H9 (cell line): ENCODE data around the gene CYBB. TPM values are rescaled to one million over a fixed set of nuclear protein-coding genes. Genes with fewer than 3 reads are reported as not detected.

Experiments
- DNase-seq: peaks from one replicate; pipeline ENCODE4 v3.0.0-alpha.2; 2017
- H2AFZ ChIP-seq: one replicate; pipeline ENCODE4 v1.6.1; 2013; ENCODE audit warnings: mild to moderate bottlenecking, low read length, control low read depth, moderate library complexity
- H2AK5ac ChIP-seq: 2 replicates; pipeline ENCODE4 v1.6.1; 2013; ENCODE audit warnings: low read length, control low read depth, mixed read lengths; ENCODE audit not compliant: insufficient read length
- H2BK120ac ChIP-seq: one replicate; pipeline ENCODE4 v1.6.1; 2013; ENCODE audit warnings: low read depth, mild to moderate bottlenecking, low read length, control low read depth, inconsistent platforms; ENCODE audit not compliant: poor library complexity, severe bottlenecking
- H2BK12ac ChIP-seq: 2 replicates; pipeline ENCODE4 v1.6.1; 2013; ENCODE audit warnings: low read length, control low read depth, mixed read lengths, low read depth; ENCODE audit not compliant: insufficient read length
- H2BK15ac ChIP-seq: 2 replicates; pipeline ENCODE4 v1.6.1; 2013; ENCODE audit warnings: low read depth, low read length, control low read depth
- H2BK20ac ChIP-seq: one replicate; pipeline ENCODE4 v1.6.1; 2013; ENCODE audit warnings: low read depth, mild to moderate bottlenecking, low read length, control low read depth, inconsistent platforms; ENCODE audit not compliant: poor library complexity, severe bottlenecking
- H2BK5ac ChIP-seq: 2 replicates; pipeline ENCODE4 v1.6.1; 2013; ENCODE audit warnings: low read length, control low read depth, mixed read lengths; ENCODE audit not compliant: insufficient read length
- H3K14ac ChIP-seq: 2 replicates; pipeline ENCODE4 v1.6.1; 2013; ENCODE audit warnings: low read length, control low read depth; ENCODE audit not compliant: insufficient read depth
- H3K18ac ChIP-seq: 2 replicates; pipeline ENCODE4 v1.6.1; 2013; ENCODE audit warnings: low read depth, mild to moderate bottlenecking, mixed read lengths, low read length, control low read depth; ENCODE audit not compliant: insufficient read length
- H3K23ac ChIP-seq: 2 replicates; pipeline ENCODE4 v1.6.1; 2013; ENCODE audit warnings: low read length, control low read depth, mixed read lengths, low read depth; ENCODE audit not compliant: insufficient read length
- H3K23me2 ChIP-seq: 2 replicates; pipeline ENCODE4 v1.6.1; 2013; ENCODE audit warnings: low read depth, mild to moderate bottlenecking, mixed read lengths, low read length, control low read depth; ENCODE audit not compliant: insufficient read length, poor library complexity, severe bottlenecking
- H3K27ac ChIP-seq: 2 replicates; pipeline ENCODE4 v1.5.1; 2013; ENCODE audit warnings: low read length, control low read depth, mixed read lengths, low read depth; ENCODE audit not compliant: insufficient read length
- H3K27me3 ChIP-seq: 2 replicates; pipeline ENCODE4 v1.6.1; 2013; ENCODE audit warnings: low read length, control low read depth, inconsistent platforms; ENCODE audit not compliant: insufficient read depth
- H3K4ac ChIP-seq: 2 replicates; pipeline ENCODE4 v1.6.1; 2013; ENCODE audit warnings: low read depth, mild to moderate bottlenecking, control low read depth, inconsistent platforms, low read length, moderate library complexity
- H3K4me1 ChIP-seq: 2 replicates; pipeline ENCODE4 v1.6.1; 2013; ENCODE audit warnings: low read length, control low read depth, inconsistent platforms; ENCODE audit not compliant: insufficient read depth
- H3K4me2 ChIP-seq: 2 replicates; pipeline ENCODE4 v1.6.1; 2013; ENCODE audit warnings: low read length, control low read depth, mixed read lengths; ENCODE audit not compliant: insufficient read length, insufficient read depth
- H3K56ac ChIP-seq: 2 replicates; pipeline ENCODE4 v1.6.1; 2013; ENCODE audit warnings: low read depth, mild to moderate bottlenecking, mixed read lengths, low read length, control low read depth; ENCODE audit not compliant: insufficient read length
- H3K79me1 ChIP-seq: 2 replicates; pipeline ENCODE4 v1.6.1; 2013; ENCODE audit warnings: low read depth, mild to moderate bottlenecking, moderate library complexity, low read length, control low read depth, inconsistent platforms; ENCODE audit not compliant: insufficient read depth, poor library complexity, severe bottlenecking
- H3K79me2 ChIP-seq: 2 replicates; pipeline ENCODE4 v1.6.1; 2013; ENCODE audit warnings: low read length, control low read depth, inconsistent platforms; ENCODE audit not compliant: insufficient read depth
- H3K9ac ChIP-seq: 2 replicates; pipeline ENCODE4 v1.6.1; 2013; ENCODE audit warnings: low read length, control low read depth, mixed read lengths; ENCODE audit not compliant: insufficient read length; ENCODE audit errors: extremely low read depth
- H3K9me3 ChIP-seq: one replicate; pipeline ENCODE4 v1.6.1; 2013; ENCODE audit warnings: low read depth, low read length, inconsistent platforms; ENCODE audit not compliant: control insufficient read depth
- H3T11ph ChIP-seq: one replicate; pipeline ENCODE4 v1.6.1; 2013; ENCODE audit warnings: mild to moderate bottlenecking, low read length, control low read depth, inconsistent platforms
- H4K20me1 ChIP-seq: one replicate; pipeline ENCODE4 v1.6.1; 2013; ENCODE audit not compliant: control insufficient read depth, insufficient read length, insufficient read depth
- H4K5ac ChIP-seq: 2 replicates; pipeline ENCODE4 v1.6.1; 2013; ENCODE audit warnings: low read depth, mild to moderate bottlenecking, mixed read lengths, low read length, control low read depth; ENCODE audit not compliant: insufficient read length
- H4K8ac ChIP-seq: replicated peaks from 2 replicates; pipeline ENCODE4 v1.6.1; 2013; ENCODE audit warnings: low read length, control low read depth, mixed read lengths, low read depth; ENCODE audit not compliant: insufficient read length
- H4K91ac ChIP-seq: 2 replicates; pipeline ENCODE4 v1.6.1; 2013; ENCODE audit warnings: low read depth, mild to moderate bottlenecking, moderate library complexity, mixed read lengths, low read length, control low read depth; ENCODE audit not compliant: insufficient read length
- H3K27ac Mint-ChIP-seq, 3 experiments: 2 replicates in 2 of 3; 3 replicates in 1 of 3; pipeline ENCODE4 v1.8.0; 2020 to 2021; ENCODE audit warnings: mixed read lengths in 3 of 3, mild to moderate bottlenecking in 1 of 3, moderate library complexity in 1 of 3
- H3K27me3 Mint-ChIP-seq: 2 replicates; pipeline ENCODE4 v1.8.0; 2021; ENCODE audit warnings: low read depth, mild to moderate bottlenecking, moderate library complexity, mixed read lengths
- H3K36me3 Mint-ChIP-seq, 3 experiments: 2 replicates in 2 of 3; 3 replicates in 1 of 3; pipeline ENCODE4 v1.8.0; 2020 to 2021; ENCODE audit warnings: low read depth in 3 of 3, mixed read lengths in 3 of 3; ENCODE audit not compliant: insufficient read depth in 1 of 3
- H3K4me1 Mint-ChIP-seq, 2 experiments: 2 replicates each; pipeline ENCODE4 v1.8.0; 2020; ENCODE audit warnings: mixed read lengths in 2 of 2
- H3K4me3 Mint-ChIP-seq, 2 experiments: 2 replicates in 1 of 2; 3 replicates in 1 of 2; pipeline ENCODE4 v1.8.0; 2020 to 2021; ENCODE audit warnings: mild to moderate bottlenecking in 2 of 2, mixed read lengths in 2 of 2, moderate library complexity in 1 of 2
- H3K9me3 Mint-ChIP-seq, 2 experiments: 2 replicates in 1 of 2; 3 replicates in 1 of 2; pipeline ENCODE4 v1.8.0; 2020; ENCODE audit warnings: mild to moderate bottlenecking in 2 of 2, mixed read lengths in 2 of 2, moderate library complexity in 1 of 2
- CTCF ChIP-seq: fragments of 200-600 bp; sonication (generic); conservative IDR thresholded peaks from 3 replicates; pipeline ENCODE4 v1.8.0; 2021; ENCODE audit warnings: antibody characterized with exemption, mild to moderate bottlenecking
- WGBS: extraction: QIAGEN DNeasy Blood & Tissue Kit; methylation state at CpG from one replicate; pipeline ENCODE4 v1.1.7; 2013; ENCODE audit warnings: missing lambda C conversion rate, low lambda C conversion rate, mixed read lengths; ENCODE audit not compliant: insufficient read length; ENCODE audit errors: extremely low coverage; 5-methylcytosine and 5-hydroxymethylcytosine counted together
- total RNA-seq: library from RNA; stranded (reverse); gene quantifications from 2 replicates; pipeline ENCODE4 v1.2.1, GENCODE V29; 2021

CYBB gene
- total RNA-seq, 1 experiment from 2014 or later: 0.07 TPM

- no peak overlapping the region for H3K4me2 ChIP-seq
- DNase-seq: no peak
- Mint-ChIP-seq H3K4me3 (no peak overlapping the region), H3K36me3 (no peaks in the 10 kb centered on the region), H3K27me3 (no peaks in the 10 kb centered on the region), H3K9me3 (peaks cover 38 to 48% of the 10 kb centered on the region in 2 experiments), H3K4me1 (no peaks in the 10 kb centered on the region), H3K27ac (no peak overlapping the region)
- H3K23ac ChIP-seq: no peak overlapping the region
- no peak overlapping the region for H2BK20ac ChIP-seq
- no peak overlapping the region for H3K14ac ChIP-seq
- no peaks in the 10 kb centered on the region for H3K79me1 ChIP-seq
- H3K27ac ChIP-seq: no peak overlapping the region
- no peaks in the 10 kb centered on the region for H4K20me1 ChIP-seq
- H3K9me3 ChIP-seq: no peaks in the 10 kb centered on the region
- no peak overlapping the region for H3K4ac ChIP-seq
- H3K18ac ChIP-seq: no peak overlapping the region
- H3T11ph ChIP-seq: no peak overlapping the region
- TF ChIP-seq CTCF: no peak
- H2BK12ac ChIP-seq: no peak overlapping the region
- WGBS: no CpG with 5 or more reads among the region's 1 CpG
- no peak overlapping the region for H4K8ac ChIP-seq
- H3K23me2 ChIP-seq: no peaks in the 10 kb centered on the region
- no peak overlapping the region for H4K91ac ChIP-seq
- H3K79me2 ChIP-seq: no peaks in the 10 kb centered on the region
- H3K56ac ChIP-seq: no peak overlapping the region
- no peak overlapping the region for H2BK5ac ChIP-seq
- H4K5ac ChIP-seq: no peak overlapping the region
- H3K4me1 ChIP-seq: no peaks in the 10 kb centered on the region
- H3K27me3 ChIP-seq: no peaks in the 10 kb centered on the region
- H2BK15ac ChIP-seq: no peak overlapping the region
- H2AK5ac ChIP-seq: no peak overlapping the region
- no peak overlapping the region for H2AFZ ChIP-seq
- H2BK120ac ChIP-seq: no peak overlapping the region
- no peak overlapping the region for H3K9ac ChIP-seq
Measured at GRCh38 chrX:37759351-37759750, 20.5 kb upstream of the CYBB start.
